C4-2B (cell line): Measurements from ENCODE around the gene CDS1.

Experiments
- ZFX ChIP-seq: fragments of 450-650 bp; IDR thresholded peaks from 2 replicates; pipeline ENCODE4 v1.6.1; 2017
- TF ChIP-seq, protein P1 (sequence below): fragments of 450-650 bp; conservative IDR thresholded peaks from 2 replicates; pipeline ENCODE4 v1.5.1; 2017; ENCODE audit warnings: mild to moderate bottlenecking

DNA sequence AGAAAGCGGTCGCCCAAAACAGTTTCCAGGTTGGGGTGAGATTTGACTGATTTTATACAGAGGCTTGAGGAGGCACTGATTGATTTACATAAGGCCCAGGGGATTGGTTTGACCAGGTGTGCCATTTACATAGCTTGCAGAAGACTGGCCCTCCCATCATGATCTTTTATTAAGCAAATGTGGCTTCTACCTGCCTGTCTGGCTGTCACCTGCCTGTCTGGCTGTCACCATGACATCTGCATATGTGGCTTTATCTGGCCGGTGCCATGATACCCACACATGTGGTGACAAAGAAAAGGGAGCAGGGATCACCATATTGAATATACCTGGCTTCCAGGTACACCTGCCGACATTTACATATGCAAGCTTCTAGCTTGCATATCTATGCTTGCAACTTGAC lies 17.0 kb upstream of the CDS1 start:
- TF ChIP-seq, protein P1, sequence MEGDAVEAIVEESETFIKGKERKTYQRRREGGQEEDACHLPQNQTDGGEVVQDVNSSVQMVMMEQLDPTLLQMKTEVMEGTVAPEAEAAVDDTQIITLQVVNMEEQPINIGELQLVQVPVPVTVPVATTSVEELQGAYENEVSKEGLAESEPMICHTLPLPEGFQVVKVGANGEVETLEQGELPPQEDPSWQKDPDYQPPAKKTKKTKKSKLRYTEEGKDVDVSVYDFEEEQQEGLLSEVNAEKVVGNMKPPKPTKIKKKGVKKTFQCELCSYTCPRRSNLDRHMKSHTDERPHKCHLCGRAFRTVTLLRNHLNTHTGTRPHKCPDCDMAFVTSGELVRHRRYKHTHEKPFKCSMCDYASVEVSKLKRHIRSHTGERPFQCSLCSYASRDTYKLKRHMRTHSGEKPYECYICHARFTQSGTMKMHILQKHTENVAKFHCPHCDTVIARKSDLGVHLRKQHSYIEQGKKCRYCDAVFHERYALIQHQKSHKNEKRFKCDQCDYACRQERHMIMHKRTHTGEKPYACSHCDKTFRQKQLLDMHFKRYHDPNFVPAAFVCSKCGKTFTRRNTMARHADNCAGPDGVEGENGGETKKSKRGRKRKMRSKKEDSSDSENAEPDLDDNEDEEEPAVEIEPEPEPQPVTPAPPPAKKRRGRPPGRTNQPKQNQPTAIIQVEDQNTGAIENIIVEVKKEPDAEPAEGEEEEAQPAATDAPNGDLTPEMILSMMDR, result no peak
- no peak for TF ChIP-seq ZFX
